GM21723 (cell line): Measurements from ENCODE around the gene PDE4D.
"Not testable (repeated sequence)": the region's sequence is repeated elsewhere in the genome, so short reads cannot be mapped to it uniquely, and the experiment has no call there.

Source experiments
- ATAC-seq: cut with Tn5 transposase; IDR thresholded peaks from one replicate; pipeline ENCODE4 v1.9.1; 2021; ENCODE audit warnings: mild to moderate bottlenecking, moderate library complexity; ENCODE audit not compliant: unreplicated experiment

The PDE4D gene

DNA sequence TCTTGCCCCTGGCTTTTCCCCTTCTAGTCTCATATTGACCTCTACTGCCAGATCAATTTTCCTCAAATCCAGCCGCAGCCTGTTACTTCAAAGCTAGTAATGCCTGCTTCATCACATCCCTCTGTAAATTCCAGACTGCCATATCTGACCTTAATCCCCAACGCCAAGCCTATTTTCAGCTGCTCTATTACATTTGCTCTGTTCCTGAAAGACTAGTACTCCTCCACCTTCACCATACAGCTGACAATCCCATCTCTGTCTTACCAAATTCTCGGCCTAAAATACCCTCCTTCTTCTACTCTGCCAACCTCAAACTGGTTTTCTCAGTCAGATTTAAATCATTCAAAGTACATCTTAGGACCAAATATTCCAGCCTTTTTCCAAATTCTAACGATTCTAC, 890.4 kb downstream of the PDE4D start:
- no peak for ATAC-seq

DNA sequence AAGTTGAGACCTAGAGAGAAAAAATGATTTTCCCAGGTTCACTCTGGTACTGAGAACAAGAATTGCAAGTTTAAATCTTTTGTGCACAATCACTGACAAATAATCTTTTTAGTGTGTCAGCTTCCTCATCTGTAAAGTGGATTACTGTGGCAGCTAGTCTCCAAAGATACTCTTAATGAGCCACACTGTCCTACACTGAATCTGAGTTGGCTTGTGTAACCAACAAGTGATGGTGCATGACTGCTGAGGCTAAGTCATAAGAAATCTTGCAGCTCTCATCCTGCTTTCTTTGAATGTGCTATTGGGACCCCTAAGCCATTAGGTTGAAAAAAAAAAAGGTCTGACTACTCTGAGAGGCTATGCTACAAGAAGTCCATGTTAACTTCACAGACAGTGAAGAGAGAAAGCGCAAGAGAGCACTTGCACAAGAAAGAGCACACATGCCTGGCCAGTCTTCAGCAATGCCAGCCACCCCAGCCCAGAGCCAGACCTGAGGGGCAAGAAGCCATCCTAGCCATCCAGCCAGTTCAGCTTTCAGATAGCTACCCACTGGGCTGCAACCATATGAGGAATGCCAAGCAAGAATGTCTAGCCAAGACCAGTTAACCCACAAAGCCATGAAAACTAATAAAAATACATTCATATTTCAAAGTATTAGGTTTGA, 891.2 kb downstream of the PDE4D start:
- ATAC-seq, result no peak

DNA sequence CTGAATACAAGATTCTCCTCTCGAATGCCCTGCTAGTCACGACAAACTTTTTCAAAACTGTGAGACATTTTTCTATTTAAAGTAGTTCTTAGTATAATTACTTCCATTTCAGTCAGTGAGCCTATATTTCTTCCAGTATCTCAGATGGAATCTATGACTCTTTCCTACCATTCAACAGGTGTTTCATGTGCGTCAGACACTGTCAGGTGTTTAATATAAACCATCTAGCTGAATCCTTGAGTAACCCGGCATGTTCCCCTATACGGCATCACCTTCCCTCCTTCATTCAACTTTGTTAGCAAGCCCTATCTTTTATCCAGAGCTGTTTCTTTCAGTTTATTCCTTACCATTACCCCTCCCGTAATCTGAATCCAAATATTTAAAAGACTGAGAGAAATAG, 891.8 kb downstream of the PDE4D start:
- ATAC-seq, result no peak

DNA sequence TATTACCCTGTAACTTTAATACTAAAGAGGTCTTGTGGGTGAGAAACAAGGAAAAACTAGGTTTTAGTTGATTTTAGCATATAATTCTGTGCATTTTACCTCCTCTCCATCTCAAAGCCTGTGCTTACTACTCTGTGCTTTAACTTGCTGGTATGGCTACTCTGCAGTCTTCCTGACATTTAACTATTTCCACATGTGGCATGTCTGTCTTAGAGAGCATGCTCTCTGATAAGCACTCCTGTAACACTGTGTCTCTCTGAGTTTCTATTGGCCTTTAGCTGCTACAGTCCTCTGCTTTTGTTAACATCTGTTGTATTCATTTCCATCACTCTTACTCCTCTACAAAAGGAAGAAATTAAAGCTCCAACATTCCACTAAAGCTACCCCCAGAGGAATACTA, 892.4 kb downstream of the PDE4D start:
- no peak for ATAC-seq

DNA sequence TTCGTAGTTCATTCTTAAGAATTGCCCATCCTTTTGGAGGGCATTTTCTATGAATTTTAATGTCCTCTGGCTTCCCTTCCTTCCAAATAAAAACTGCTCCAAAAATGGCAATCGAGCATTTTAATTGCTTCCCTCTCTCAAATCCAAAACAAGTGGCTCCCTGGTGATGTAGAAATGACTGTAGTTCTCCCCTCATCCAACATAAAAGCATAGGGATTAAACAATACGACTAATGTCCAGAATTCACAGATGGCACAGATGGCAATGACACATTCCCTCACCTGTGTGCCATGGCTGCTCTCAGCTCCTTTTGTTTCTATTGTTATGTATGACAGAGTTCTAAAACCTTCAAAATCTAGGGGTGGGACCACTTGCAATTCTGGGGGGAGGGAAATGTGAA, 893.3 kb downstream of the PDE4D start:
- ATAC-seq, result no peak

DNA sequence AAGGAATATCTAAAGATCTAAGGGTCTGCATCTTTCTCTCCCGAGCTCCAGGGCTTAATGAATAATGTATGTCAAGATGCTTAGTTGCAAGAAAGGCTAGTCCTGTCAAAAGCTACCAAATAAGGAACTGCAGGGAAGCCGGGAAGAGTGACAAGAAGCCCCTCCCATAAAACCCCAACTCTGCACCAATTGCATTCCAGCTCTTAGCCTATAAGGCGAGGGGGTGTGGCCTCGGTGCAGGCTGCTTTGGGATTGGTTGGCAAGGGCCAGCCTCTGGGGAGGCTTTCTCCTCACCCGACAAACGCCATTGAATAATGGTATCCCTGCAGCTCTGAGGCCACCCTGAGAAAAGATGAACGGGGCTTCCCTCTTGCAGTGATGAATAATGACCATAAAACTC, 893.7 kb downstream of the PDE4D start:
- no peak for ATAC-seq

DNA sequence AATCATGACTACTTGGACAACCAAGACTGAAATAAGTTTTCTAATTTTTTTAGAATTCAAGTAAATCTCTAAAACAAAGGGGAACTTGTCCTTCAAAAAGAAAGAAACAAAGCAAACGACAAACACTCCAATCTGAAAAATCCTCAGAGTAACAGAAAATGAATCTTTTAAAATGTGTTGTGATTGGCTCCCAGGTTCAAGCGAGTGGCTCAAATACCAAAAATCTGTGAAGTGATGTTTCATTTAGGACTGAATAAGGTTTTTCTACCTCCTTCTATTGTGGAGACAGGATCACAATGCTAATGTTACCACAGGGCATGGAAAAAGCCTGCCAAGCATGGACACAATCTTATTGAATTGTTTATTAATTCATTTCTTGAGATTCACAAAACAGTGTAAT, 895.0 kb downstream of the PDE4D start:
- ATAC-seq, result no peak

DNA sequence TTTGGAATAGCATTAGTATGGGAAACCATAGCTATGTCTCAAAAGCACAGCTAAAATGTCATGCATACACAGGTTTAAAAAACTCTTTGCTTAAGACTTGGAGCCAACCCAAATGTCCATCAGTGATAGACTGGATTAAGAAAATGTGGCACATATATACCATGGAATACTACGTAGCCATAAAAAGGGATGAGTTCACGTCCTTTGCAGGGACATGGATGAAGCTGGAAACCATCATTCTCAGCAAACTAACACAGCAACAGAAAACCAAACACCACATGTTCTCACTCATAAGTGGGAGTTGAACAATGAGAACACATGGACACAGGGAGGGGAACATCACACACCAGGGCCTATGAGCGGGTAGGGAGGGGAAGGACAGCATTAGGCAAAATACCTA, 897.7 kb downstream of the PDE4D start:
- not testable (repeated sequence) for ATAC-seq

DNA sequence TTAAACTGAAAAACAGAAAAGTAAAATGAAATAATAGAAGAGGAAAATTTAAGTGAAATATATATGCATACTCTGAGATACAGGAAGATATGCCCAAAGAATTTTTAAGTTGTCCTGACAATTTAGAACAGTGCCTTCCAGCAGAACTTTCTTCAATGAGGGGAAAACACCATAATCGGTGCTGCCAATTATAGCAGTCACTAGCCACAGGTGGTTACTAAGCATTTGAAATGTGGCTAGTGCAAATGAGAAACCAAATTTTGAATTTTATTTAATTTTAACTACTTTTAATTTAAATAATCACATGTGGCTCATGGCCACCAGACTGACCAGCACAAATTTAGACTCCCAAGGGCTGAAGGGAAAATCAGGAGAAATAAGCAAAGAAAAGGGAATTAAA, 900.1 kb downstream of the PDE4D start:
- ATAC-seq, result no peak

DNA sequence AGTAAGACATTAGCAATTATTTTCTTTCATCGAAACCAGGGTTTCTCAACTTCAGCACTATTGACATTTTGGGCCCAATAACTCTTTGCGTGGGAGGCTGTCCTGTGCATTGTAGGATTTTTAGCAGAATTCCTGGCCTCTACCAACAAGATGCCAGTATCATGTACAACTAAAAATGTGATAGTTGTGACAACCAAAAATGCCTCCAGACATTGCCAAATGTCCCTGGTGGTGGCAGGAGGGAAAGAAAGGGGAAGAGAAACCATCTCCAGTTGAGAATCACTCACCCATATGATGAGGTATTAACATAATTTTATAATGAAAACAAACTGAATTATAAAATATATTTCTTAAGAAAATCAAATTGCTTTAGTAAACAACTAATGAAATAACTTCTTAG, 904.6 kb downstream of the PDE4D start:
- no peak for ATAC-seq

DNA sequence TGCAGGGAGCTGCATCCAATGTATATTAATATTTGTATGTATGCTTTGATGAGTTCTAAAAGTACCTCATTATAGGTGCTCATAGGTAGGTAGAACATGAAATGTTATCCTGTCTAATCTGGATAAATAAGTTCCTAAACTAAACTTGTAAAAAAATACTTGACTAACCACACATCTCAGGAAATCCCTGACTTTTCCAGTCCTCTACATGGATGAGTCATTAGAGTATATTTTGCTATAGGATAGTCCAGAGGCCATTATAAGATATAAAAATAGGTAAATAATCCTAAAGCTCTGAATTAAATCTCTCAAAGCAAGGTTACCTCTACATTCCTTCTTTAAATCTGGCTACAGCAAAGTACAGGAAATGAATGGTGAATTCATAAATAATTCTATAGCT, 906.3 kb downstream of the PDE4D start:
- no peak for ATAC-seq

DNA sequence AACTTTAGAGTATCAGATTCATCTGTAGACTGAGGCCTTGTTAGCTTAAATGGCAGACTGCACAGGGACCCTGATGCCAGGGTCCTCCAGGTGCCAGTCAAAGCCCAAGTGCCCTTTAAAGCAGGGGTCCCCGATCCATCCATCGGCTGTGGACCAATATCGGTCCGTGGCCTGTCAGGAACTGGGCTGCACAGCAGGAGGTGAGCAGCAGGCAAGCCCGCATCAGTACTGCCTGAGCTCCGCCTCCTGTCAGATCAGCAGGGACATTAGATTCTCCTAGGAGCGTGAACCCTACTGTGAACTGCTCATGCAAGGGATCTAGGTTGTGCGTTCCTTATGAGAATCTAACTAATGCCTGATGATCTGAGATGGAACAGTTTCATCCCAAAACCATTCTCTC, 907.2 kb downstream of the PDE4D start:
- no peak for ATAC-seq

DNA sequence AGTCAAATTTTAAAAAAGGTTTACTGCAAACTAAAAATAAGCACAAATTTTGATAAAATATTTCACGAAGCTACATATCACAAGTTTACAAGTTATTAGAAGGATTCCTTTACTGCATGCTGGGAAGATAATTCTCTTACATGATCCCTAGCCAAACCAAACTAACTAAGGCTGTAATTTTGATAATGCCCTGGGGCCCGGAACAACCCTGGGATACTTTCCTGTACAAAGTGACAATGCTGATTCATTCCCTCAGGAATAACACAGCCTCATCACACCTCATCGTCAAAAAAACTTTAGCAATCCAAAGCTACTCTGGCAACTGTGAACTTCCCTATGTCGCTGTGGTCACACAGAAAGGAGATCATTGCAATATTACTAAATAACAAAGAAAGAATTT, 907.8 kb downstream of the PDE4D start:
- ATAC-seq, result no peak

DNA sequence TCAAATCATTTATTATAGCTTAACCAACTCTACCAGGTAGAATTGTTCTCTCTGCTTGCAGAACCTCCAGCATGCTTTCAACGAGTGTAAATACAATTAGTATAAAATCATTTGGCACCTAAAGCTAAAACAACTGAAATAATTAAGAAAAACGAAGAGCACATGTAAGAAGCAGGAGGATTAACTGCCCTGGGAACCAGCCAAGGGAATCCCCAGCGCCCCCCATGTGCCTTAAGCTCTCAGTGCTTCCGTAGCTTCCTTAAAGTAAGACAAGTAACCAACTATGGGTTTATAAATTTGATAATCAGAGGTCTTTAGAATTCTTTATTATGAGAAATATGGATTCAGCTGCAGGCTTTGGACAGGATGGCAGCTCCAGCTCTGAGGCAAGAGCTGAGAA, 908.2 kb downstream of the PDE4D start:
- ATAC-seq, result no peak

DNA sequence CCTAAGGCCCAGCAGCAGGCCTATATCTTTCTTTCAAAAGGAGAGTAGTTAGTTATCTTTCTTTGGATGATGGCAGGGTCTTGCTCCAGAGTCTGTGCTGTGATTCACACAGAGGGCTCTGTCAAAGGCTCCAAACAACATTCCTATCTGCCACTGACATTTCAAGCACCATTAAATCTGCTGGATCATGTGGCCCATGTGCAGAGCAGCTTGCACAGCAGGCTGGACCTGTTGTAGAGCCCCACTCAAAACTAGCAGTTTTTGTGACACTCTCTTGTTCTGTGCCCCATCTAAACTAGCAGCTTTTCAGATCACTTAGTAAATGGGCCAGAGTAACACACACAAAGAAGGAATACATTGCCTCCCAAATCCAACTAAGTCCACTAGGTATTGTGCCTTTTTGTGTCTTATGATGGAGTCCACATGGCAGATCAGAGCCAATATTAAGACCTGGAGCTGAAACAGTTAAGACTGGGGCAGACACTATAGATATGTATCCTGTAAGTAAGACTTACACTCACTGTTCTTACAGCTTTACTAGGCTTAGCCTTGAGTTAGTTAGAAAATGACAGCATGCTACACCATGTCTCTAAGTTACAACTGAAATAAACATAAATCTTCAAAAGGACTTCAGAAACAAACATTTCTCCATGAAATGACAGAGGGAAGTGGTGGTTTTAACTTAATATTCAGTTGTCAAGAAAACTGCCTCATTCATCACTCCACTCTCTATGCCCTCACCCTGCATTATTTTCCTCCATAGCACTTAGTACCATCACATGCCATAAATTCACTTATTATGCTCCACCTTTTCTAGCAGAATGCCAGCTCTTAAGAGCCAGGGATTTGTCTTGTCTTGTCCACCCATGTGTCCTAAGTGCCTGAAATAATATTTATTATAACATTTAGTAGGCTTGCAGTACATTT, 909.7 kb downstream of the PDE4D start:
- no peak for ATAC-seq

DNA sequence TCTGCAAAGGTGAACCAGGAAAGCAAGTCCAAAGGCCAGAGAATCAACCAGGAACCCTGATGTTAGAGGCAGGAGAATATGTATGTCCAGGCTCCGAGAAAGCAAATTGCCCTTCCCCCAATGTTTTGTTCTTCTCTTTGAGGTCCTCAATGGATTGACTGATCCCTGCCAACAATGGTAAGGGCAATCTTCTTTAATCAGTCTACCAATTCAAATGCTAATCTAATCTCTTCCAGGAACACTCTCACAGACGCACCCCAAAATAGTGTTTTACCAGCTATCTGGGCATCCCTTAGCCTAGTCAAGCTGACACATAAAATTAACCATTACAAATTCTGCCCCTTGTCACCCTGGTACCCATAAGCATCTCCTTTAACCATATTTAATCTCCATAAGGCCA, 912.6 kb downstream of the PDE4D start:
- no peak for ATAC-seq

DNA sequence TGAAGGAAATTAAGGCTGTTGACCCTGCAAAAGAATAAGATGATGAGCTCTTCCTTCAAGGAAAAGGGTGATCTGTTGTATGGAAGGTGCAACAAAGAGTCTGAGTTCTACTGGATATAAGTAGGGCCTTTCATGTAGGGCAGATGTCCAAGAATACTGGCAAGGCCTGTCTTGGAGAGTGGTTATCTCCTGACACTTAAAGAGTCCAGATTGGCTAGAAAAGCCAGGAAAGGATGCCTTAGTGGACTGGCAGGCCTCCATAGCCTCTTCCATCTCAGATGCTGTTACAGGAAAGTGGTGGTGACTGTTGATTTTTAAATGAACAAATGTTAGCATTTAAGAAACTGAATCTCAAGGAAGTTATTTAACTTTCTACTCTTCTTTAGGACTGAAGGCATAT, 914.4 kb downstream of the PDE4D start:
- ATAC-seq, result no peak

DNA sequence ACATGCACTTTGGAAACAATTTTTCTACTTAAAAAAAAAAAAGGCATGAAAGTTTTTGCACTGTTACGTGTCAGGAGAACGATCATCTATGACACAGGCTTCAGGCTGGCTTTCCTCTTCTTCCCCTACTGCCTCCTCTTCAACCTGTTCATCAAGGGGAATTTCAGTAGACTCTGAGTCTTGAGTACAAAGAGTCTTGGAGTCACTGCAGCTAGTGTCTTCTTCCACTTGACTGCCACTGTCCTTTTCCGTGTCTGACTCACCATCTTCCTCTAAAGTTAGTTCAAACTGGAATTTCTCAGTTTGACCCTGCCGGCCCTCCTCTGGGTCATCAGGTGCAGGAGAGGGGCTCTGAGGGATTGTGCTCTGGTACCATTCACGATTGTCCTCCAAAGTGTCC, 918.9 kb downstream of the PDE4D start:
- ATAC-seq, result no peak

DNA sequence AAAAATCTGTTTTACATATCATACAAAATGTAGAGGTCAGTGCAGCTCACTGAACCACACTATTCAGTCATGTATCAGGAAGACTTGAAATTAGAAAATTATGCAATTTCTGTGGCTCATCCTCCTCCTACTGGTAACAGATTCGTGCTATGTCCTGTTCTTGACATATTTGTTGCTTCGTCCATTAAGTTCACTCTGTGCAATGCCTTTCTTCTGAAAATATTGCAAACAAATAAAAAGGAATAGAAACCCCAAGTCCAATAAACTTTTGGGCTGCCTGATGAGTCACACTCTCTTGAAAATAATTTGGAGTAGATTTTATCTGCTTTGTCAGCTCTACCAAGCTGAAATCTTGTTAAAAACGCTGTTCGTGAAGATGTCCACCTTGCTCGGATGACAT, 919.4 kb downstream of the PDE4D start:
- ATAC-seq, result no peak

DNA sequence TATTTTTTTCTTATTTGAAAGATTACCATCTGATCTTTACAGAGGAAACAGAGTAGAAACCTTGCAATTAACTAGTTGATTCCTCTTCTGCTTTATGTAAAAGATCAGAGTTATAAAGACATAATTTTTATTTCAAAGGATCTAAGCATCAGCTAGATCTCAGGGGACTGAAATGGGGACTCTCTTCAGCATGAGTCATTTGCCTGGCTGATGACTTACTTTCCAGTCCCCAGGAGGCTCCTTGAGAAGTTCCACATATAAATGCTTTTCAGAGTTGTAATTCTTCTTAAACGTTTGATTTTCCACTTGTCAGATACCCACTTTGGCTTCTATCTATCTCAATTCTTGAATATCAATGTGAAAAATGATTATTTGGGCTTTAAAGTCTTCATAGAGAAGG, 921.2 kb downstream of the PDE4D start:
- no peak for ATAC-seq

DNA sequence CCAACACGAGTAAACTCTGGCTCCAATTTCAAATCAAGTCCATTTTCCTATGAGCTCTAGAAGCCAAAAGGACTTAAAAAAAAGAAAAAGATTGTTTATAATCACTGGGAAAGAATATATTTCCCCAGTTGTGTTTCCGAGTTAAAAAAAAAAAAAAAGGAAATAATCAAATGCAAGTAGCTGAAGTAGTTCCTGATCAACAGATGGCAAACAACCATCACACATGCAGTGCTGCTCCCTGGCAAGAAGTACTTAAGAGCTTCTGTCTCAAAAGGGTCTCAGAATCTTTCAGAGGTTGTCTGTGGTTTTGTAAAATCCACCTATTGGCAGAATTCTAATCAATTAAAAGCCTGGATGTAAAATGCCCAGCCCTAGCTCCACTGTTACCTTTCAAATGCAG, 922.8 kb downstream of the PDE4D start:
- no peak for ATAC-seq

DNA sequence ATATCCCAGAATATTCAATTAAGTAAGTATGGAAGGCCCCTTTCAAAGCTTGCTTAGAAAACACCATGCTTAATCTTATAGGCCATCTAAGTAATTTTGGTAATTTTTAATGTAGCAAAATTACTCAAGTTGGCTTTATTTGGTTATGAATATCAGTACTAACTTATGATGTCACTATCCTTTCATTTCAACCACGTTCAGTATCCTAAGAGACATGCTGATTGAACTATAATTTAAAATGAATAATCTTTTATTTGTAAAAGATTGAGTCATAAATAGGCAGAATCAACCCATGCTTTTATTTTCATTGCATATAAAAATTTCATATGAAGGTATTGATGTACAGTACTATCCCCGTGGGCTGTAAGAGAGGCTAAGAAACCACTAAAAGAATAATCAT, 923.7 kb downstream of the PDE4D start:
- no peak for ATAC-seq

DNA sequence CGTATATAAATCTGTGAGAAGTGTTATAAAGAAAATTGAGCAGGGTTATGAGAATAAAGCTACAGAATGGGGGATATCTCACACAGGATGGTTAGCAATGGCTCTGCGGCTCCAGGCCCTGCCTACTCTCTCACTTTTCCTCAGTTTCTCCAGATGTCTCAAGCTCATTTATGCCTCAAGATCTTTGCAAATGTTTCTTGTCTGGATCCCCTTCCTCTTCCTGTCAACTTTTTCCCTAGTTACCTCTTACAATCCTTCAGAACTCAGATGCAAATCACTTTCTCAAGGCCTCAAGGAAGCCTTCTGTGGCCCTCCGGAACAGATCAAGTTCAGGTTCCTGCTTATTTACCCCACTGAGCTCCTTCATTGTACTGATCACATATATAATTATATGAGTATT, 924.3 kb downstream of the PDE4D start:
- ATAC-seq, result no peak
